GM21515 (cell line): Measurements from ENCODE around the gene GSX2.

Experiments
- ATAC-seq: cut with Tn5 transposase; IDR thresholded peaks from one replicate; pipeline ENCODE4 v1.9.1; 2021; ENCODE audit not compliant: unreplicated experiment

The GSX2 gene

DNA sequence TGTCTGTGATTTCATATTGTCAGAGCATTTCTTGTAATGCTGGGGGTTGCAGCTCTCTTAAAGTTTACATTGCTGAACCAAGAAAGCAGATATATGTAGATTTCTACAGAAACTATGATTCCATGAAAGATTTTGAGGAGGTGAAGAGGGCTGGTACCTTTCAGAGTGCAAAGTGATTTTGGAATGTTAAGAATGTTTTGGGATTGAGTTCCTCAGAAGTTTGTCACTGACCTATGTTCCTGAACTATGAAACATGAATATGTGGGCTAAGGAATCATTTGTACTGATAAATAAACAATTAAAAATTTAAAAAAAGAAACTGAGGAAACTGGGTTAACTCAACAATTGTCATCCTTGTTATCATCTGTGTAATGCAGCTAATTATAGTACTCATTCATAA lies 23.3 kb upstream of the GSX2 start:
- no peak for ATAC-seq

DNA sequence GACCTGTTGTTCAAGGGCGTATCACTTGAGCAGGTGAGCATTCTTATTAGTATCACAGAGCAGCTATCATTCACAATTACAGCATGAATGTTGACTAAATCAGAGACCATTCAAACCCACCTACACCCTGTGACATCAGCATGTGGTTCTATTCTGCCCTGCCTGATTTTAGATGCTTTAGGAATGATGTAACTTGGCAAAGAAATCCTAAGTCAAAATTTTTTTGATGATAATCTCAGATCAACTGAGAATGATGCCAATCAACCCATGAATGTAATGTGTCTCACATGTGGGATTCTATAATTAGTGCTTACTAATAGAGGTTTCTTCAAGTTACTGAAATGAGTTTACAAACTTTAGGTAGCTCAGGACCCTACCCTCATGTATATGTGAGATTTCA lies 22.2 kb upstream of the GSX2 start:
- no peak for ATAC-seq

DNA sequence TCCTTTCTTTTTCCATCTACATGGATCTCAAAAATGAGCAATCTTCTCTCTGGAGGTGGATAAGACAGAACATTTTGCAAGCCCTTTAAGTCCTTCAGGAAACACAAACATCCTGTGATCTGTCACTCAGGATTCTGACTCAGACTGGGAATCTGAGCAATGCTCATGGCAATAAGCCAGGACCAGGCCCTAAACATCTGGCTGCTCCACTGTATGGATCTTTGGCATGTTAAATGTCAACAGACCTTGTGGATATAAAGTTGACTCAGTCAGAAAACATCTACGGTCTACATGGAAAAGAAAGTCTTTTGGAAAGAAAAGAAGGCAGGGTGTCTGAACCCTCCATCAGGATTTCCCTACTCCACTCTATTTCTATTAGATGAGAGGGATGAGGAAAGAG lies 17.8 kb upstream of the GSX2 start:
- ATAC-seq, result no peak

DNA sequence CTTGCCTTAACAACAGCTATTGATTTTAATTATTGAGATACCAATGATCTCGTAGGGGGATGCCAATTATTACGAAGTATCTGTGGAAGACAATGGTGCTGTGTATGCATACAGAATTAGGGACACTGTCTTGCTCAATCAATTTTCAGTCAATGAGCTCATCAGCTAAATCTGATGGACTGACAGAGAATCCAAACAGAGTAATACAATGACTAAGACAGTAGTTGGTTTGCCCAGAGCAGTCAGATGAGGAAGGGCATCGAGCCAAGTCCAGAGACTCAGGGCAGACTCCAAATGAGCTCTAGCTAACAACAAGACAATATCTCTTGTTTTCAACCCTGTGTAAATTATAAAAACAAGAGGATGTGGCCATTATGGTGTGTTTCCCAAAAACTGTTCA lies 14.7 kb upstream of the GSX2 start:
- ATAC-seq, result no peak

DNA sequence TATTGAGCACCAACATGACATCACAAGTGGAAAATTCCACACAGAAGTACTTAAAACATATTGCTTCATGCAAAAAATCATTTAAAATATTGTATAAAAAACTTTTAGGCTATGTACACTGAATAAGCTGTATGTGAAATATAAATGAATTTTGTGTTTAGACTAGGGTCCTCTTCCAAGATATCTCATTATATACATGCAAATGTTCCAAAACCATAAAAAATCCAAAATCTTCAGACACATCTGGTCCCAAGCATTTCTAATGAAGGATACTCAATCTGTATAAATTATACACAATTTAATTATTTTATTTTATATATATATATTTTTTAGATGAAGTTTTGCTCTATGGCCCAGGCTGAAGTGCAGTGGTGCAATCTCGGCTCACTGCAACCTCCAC lies 10.1 kb upstream of the GSX2 start:
- no peak for ATAC-seq

DNA sequence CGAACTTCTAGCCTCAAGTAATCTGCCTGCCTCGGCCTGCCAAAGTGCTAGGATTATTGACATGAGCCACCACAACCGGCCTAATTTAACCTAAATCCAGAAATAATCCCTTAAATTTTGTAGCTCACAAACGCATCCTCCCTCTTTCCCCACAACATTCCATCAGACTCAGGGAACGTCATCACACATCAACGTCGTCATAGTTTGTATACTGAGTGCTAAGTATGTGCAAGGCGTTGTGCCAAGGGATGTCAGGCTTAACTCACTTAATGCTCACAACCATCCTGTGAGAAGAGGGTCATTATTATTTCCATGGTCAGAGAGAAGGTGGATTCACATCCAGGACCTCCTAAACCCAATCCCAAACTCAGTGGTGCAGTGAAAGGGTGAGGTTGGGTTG lies 9.6 kb upstream of the GSX2 start:
- ATAC-seq, result no peak

DNA sequence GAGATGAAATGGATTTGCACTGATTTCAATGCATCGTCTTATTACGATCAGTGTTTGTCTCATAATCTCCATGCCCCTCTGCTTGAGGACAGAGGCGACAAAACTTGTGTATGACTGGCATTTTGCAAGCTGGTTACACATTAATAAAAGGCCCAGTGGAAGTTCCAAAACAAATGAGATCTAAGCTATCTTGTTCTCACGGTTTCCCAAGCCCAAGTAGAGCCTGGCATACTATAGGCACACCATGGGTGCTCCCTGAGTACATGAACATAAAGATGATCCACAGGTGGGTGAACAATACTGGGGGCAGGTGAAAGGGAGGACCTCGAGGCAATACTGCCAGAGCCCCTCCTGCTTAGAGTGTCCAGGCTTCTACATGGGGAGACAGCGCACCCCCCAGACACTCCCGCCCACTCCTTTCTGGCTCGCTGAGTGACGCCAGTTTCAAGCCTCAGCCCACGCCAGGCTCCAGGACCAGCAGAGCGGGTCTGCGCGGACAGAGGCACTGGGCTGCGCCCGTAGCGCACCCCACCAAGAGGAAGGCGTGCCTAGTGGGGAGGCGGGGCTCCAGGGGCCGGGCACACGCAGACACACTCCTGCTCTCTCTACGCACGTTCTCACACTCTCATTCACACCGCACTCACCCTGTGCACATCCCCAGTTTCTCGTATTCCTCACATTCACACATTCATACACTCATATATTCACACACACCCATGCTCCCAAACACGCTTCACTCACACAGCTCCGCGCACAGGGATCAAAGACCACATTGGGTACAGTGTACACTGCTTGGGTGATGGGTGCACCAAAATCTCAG lies 8.9 kb upstream of the GSX2 start:
- ATAC-seq, result peak; percentile 63

DNA sequence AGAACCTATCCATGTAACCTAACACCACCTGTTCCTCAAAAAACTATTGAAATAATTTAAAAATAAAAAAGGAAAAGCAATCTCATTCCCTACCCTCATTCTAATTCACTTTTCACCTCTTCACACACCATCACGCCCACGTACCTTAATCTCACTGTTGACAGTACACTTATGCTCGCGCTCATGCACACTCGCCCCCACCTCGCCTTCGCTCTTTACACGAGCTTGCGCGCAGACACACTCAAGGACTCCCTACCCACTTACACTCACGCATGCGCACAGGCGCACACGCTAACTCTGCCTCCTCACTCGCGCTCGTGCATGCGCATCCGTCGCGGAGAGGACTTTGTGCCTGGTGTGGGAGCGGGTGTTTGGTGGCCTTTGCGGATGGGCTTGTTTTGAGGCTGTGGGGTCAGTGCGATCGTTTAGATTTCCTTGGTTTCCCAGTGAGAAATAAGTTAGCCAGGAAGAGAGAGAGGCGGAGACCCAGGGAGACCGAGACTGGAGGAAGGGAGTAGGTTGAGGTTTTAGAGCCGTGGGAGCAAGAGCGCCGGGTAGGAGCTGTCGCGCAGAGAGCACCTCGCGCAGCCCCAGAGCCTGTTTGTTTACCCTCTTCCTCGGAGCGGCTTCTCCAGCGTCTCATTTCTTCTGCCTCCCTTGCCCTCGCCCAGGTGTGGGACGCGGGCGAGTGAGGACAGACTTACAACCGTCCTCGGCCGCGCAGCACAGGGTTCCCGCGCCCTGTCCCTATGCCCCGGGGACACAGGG lies 8.1 kb upstream of the GSX2 start:
- peak; percentile 73 for ATAC-seq

DNA sequence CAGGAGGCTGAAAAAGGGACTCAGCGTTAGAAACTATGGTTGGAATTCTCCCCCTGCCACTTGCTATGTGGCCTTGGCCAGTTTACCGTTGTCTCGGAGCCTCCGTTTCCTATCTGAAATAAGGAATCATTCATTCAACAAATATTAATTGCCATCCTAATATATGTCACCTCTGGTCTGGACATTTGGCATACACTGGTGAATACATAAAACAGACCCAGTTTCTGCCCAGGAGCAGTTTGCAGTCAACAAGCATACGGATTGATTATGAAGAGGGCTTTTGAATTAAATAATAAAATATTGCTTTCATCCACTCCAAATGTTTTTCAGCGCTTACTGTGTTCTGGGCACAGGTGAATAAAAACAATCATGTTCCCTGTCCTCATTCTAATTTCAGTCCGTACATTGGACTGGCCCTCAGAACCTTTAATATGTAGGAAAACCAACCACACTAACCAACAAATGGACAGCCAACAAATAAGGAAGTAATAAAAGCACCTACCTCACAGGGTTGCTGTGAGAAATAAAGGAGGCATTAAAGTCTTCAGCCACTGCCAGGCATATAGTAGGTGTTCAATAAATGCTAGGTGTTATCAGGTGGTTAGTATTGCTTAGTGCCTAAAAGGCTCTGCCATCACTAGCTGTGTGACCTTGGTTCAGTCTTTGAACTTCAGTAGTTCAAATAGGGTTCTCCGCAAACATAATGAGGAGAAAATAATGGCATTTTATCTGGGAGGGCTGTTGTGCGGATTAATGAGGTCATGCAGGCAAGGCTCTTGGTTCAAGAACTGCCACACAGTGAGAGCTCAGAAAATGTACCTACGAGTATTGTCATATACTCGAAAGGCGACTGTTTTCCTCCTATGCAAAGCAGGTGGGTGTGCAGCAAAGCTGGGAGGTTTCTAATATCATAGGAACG lies 7.3 kb upstream of the GSX2 start:
- no peak for ATAC-seq

DNA sequence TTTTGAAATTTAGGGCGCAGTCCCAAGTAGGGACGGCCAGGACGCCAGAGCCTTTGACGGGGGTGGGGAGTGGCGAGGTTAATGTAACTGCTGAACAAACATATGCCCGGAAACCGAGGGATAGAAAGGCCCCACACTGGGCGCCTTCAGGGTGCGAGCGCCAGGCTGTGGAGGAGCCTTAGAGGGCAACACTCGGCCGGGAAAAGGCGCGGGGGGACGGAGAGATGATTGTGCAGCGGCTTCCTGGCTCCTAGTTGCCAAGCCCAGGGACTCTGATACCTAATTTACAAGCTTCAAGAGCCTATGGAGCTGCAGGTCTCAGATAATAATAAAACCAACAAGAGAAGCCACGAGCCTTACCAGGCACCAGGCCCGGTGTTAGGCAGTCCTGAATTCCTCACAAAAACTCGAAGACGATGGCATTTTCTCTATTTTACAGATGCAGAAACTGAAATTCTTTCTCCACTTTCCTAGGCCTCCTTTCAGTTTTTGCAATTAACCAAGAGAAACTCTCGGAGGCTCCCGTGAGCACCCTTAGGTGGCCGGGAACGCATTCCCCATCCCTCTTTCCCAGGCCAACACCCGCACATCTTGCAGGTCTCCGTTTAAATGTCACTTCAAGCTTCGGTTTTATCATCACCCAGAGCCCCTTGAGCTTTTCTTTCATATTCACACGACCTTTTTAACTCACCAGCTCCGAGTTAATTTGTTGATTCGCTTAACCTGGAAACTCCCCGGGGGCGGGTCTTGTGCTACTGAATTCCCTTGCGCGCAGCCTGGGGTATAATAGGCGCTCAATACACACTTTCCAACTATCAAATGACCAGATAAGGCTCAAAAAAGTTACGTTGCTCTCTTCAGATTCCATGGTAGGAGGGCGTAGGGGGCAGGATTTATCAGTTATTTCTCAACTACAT lies 6.4 kb upstream of the GSX2 start:
- ATAC-seq, result no peak

DNA sequence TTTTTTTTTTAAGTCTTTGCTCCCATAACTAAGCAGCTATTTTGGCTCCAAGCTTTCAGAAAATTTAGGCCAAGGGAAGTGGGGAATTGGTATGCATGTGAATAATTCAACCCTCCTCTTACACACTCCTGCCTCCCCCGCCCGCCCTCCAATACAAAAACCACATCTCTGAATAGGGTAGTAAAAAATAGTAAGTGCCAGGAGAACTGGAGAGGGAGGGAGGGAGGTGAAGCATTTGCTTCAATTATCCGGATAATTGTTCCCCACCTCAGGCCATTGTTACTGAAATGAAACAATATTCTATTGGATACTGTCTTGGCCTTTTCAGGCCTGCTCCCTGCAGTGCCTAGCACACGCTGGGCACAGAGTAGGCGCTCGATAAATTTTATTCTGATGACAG lies 5.5 kb upstream of the GSX2 start:
- ATAC-seq, result no peak

DNA sequence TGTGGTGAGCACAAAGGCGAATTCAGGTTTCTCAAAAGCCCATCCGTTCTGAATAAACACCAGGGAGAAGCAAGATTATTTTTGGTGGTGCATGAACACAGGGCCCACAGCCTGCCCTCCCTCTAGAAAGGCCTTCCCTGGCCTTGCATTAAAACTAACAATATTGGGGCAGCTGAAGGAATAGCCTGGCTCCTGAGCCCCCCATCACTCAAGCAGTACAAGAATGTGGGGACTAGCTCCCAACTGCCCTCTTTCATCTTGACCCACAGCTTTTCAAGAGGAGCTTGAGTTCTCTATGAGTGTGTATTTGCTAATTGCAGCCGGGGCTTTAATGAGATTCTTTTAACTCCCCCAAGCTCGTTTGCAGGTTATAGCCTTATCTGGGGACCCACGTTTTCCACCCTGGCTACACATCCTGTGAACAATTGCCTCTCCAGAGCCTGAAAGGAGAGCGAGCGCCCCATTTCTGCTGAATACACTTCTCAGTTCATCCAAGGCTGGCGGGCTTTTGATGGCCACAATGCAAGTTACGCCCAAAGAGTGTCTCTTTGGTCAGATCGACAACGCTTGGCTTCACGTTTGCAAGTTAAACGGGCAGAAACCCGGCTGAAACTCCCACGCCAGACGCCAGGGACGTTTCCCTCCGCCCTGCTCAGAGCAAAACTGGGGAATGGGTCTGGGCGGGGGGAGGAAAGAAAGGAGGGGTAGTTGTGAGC lies 4.7 kb upstream of the GSX2 start:
- ATAC-seq, result no peak

DNA sequence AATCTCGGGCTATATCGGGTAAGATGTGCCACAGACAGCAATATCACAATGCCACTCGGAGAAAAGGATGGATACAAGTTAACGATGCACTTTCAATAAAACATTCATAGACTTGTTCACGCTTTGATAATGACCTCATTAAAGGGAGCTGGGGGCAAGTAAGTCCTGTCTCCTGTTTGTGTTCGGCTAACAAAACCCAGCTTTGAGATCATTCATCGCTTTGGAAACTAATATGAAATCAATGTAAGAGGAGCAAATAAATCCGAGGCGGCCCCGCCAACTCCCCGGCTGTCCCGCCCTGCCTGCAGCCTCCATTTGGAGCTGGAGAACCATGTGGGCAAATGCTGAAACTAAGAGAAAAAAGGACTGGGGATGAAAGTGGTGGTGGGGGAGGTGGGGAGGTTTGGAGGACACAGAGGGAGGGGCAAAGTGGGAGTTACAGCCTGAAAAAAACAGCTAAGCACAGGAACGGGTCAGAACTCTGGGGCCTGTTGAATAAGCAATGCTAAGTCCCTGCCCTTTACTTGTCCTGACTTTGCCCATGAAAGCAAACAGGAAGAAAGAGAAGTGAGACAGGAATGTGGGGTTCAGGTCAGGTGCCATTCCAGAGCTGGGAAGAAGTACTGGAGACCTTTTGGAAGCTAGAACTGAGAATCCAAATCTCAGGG lies 3.5 kb upstream of the GSX2 start:
- no peak for ATAC-seq

DNA sequence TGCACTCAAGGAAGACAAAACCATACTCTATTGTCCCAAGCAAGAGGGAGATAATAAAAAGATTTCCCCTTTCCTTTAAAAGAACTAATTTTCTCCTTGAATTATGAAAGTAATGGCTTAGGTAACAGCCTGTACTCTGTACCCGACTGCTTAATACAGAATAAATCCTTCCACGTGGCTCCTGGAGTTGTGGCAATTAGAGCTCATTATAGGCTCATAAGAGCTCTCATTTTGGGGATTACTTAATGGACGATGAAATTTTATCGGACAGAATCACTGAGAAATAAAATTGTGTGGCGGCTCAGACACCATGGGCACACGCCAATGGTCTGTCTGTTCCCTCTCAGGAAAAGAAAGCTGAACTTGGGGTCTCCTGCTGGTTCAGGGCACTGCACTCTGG lies 2.8 kb upstream of the GSX2 start:
- ATAC-seq, result no peak

DNA sequence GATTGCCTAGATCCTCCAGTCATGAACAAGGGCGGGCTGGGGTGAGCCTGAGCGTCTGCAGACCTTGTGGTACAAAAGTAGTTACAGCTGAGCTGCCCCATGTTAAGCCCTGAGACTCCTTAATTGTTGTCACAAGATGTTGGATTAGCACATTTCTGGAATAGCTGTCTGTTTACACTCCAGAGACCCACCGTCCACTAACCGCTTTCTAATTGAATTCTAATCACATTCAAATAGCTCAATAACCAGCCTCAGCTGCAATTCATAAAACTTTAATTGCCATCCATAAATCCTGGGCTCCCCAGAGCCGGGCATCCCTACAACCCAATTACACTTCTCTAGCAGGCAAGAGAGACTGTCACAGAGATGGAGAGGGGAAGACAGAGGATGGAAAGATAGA lies 1.6 kb upstream of the GSX2 start:
- ATAC-seq, result no peak

DNA sequence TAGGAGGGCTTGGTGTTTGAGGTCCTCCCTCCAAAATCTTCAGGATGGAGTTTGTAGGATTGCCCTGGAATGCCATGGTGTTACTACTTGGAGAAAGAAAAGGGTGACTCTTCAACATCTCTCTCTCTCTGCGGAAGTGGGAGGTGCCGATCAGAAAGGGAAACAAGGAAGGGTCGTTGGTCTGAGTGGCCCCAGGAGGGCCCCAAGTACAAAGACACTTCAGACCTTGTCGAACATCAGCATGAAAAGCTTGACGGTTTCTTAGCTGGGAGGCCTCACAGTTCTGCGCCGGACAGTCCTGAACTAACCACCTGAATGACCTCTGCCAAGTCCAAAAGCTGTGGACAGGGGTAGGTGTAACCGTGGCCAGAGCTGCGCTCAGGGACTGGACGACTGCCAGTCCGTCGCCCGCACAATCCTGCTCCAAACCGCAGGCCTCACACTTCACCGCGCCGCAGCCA lies 646 bp upstream of the GSX2 start:
- ATAC-seq, result no peak

DNA sequence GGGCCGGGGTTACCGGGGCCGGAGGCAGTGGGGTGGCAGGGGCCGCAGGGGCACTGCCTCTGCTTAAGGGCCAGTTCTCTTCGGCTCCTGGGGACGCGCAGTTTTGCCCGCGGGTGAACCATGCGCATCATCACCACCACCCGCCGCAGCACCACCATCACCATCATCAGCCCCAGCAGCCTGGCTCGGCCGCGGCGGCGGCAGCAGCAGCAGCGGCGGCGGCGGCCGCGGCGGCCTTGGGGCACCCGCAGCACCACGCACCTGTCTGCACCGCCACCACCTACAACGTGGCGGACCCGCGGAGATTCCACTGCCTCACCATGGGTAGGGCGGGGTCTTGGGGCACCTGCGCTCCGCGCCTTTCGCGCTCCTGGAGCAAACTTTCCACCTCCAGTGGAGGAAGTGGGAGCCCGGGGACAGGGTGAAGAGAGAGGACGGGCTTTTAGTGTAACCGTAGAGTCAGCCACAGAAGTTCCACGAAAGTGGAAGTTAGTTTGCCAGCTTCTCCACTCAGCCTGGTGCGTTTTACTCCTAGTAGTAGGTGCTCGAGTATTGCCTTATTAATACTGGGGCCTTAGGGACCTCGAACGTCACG lies 729 bp downstream of the GSX2 start:
- no peak for ATAC-seq

DNA sequence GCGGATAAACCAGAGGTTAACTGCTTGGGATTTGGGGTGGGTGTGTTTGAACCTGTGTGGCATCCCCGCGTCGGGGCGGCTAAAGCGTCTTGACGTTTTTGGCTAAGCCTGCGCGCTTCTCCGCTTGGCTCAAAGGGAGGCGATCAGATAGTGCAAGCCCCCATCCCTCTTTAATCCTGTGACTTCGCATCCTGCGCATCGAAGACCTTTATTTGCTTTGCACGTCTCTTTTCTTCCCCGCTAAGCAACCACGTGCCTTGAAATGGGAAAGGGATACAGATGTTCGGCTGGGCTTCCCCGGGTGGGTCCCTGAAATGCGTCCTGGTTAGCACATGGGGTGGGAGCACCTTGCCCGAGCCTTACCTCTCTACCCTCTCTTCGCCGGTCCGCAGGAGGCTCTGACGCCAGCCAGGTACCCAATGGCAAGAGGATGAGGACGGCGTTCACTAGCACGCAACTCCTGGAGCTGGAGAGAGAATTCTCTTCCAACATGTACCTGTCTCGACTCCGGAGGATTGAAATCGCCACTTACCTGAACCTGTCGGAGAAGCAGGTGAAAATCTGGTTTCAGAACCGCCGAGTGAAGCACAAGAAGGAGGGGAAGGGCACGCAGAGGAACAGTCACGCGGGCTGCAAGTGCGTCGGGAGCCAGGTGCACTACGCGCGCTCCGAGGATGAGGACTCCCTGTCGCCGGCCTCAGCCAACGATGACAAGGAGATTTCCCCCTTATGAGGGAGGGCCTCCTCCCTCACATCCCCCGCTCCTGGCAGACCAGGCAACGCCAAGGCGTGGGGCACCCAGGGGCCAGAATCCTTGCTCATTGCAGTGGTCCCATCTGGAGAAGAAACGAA lies 1.5 kb downstream of the GSX2 start:
- ATAC-seq, result no peak
